CD14-positive monocyte (primary cell): Measurements from ENCODE around the gene MORN3. TPM values are rescaled to one million over a fixed set of nuclear protein-coding genes. Genes with fewer than 3 reads are reported as not detected.
"Not testable (repeated sequence)": the region's sequence is repeated elsewhere in the genome, so short reads cannot be mapped to it uniquely, and the experiment has no call there.

ENCODE experiments used
- DNase-seq, 3 donors: peaks; one replicate each; pipeline ENCODE4 v3.0.0-alpha.2; 2011 to 2022
- H2AFZ ChIP-seq: 2 replicates; pipeline ENCODE4 v1.6.0; 2012; ENCODE audit warnings: mild to moderate bottlenecking, low read depth, low read length, inconsistent platforms; ENCODE audit not compliant: insufficient read depth, poor library complexity, severe bottlenecking
- H3K27ac ChIP-seq, 2 donors: 1 replicate in 1 of 2; 2 replicates in 1 of 2; pipeline ENCODE4 v1.5.1; 2012 to 2013; ENCODE audit warnings: low read length in 2 of 2, control low read depth in 1 of 2, inconsistent platforms in 1 of 2, low read depth in 1 of 2, mild to moderate bottlenecking in 1 of 2
- H3K27me3 ChIP-seq, 2 donors: one replicate each; pipeline versions ENCODE4 v1.6.0 to v1.6.1; 2011 to 2013; ENCODE audit warnings: low read length in 2 of 2; ENCODE audit not compliant: control insufficient read depth in 2 of 2, insufficient read depth in 2 of 2
- H3K36me3 ChIP-seq, 2 donors: replicated peaks in 1 of 2; 1 replicate in 1 of 2; 2 replicates in 1 of 2; pipeline versions ENCODE4 v1.5.1 to v1.6.1; 2012 to 2013; ENCODE audit warnings: low read length in 2 of 2, control low read depth in 1 of 2, inconsistent platforms in 1 of 2, mild to moderate bottlenecking in 1 of 2; ENCODE audit not compliant: insufficient read depth in 2 of 2, control insufficient read depth in 1 of 2
- H3K4me1 ChIP-seq, 2 donors: 1 replicate in 1 of 2; 2 replicates in 1 of 2; pipeline versions ENCODE4 v1.5.1 to v1.6.1; 2012 to 2013; ENCODE audit warnings: low read length in 2 of 2, control low read depth in 1 of 2, inconsistent platforms in 1 of 2, mild to moderate bottlenecking in 1 of 2, moderate library complexity in 1 of 2; ENCODE audit not compliant: insufficient read depth in 2 of 2, control insufficient read depth in 1 of 2
- H3K4me2 ChIP-seq: replicated peaks from 2 replicates; pipeline ENCODE3; 2012; ENCODE audit warnings: low read length, moderate library complexity, mild to moderate bottlenecking; ENCODE audit not compliant: poor library complexity, severe bottlenecking; ENCODE audit errors: extremely low read depth
- H3K4me3 ChIP-seq, 3 experiments: fragments of 200-600 bp in 1 of 3; sonication (generic) in 1 of 3; replicated peaks in 1 of 3; 1 replicate in 2 of 3; 2 replicates in 1 of 3; pipeline ENCODE4 v1.5.1; 2011 to 2013; ENCODE audit warnings: low read length in 3 of 3, mild to moderate bottlenecking in 3 of 3, control low read depth in 2 of 3, low read depth in 2 of 3, inconsistent platforms in 1 of 3, moderate library complexity in 1 of 3
- H3K79me2 ChIP-seq: 2 replicates; pipeline ENCODE4 v1.6.0; 2012; ENCODE audit warnings: mild to moderate bottlenecking, control low read depth, inconsistent platforms, low read length, moderate library complexity; ENCODE audit not compliant: insufficient read depth
- H3K9ac ChIP-seq: 2 replicates; pipeline ENCODE4 v1.6.0; 2017; ENCODE audit warnings: low read length, mild to moderate bottlenecking; ENCODE audit not compliant: insufficient read depth, poor library complexity, severe bottlenecking
- H3K9me3 ChIP-seq, 2 donors: replicated peaks in 1 of 2; 1 replicate in 1 of 2; 2 replicates in 1 of 2; pipeline versions ENCODE4 v1.5.1 to v1.6.1; 2012 to 2013; ENCODE audit warnings: low read length in 2 of 2, control low read depth in 1 of 2; ENCODE audit not compliant: control insufficient read depth in 1 of 2, insufficient read depth in 1 of 2
- H4K20me1 ChIP-seq: 2 replicates; pipeline ENCODE4 v1.6.0; 2012; ENCODE audit warnings: mild to moderate bottlenecking, low read length, control low read depth, moderate library complexity; ENCODE audit not compliant: insufficient read depth
- H3K27ac Mint-ChIP-seq, 7 donors: one replicate each; pipeline ENCODE4 v1.8.0; 2020; ENCODE audit warnings: mild to moderate bottlenecking in 7 of 7, mixed read lengths in 7 of 7, moderate library complexity in 6 of 7, inconsistent platforms in 2 of 7
- H3K27me3 Mint-ChIP-seq, 3 donors: one replicate each; pipeline ENCODE4 v1.8.0; 2021 to 2022; ENCODE audit warnings: low read depth in 3 of 3, mild to moderate bottlenecking in 3 of 3, mixed read lengths in 3 of 3, moderate library complexity in 3 of 3, inconsistent platforms in 1 of 3
- H3K36me3 Mint-ChIP-seq, 2 donors: one replicate each; pipeline ENCODE4 v1.8.0; 2020; ENCODE audit warnings: mixed read lengths in 2 of 2, inconsistent platforms in 1 of 2, mild to moderate bottlenecking in 1 of 2
- H3K4me1 Mint-ChIP-seq: one replicate; pipeline ENCODE4 v1.8.0; 2020; ENCODE audit warnings: mild to moderate bottlenecking, mixed read lengths
- H3K4me3 Mint-ChIP-seq, 2 donors: one replicate each; pipeline ENCODE4 v1.8.0; 2020; ENCODE audit warnings: mild to moderate bottlenecking in 2 of 2, mixed read lengths in 2 of 2, moderate library complexity in 1 of 2
- H3K9me3 Mint-ChIP-seq, 7 donors: one replicate each; pipeline ENCODE4 v1.8.0; 2020 to 2022; ENCODE audit warnings: mixed read lengths in 7 of 7, mild to moderate bottlenecking in 6 of 7, moderate library complexity in 6 of 7, inconsistent platforms in 2 of 7
- CTCF ChIP-seq: fragments of 200-600 bp; IDR thresholded peaks from one replicate; pipeline ENCODE4 v1.8.0; 2022; ENCODE audit warnings: antibody characterized with exemption, mild to moderate bottlenecking
- WGBS: methylation state at CpG from one replicate; pipeline ENCODE4 v1.1.5; 2013; ENCODE audit warnings: missing lambda C conversion rate; ENCODE audit not compliant: insufficient coverage; 5-methylcytosine and 5-hydroxymethylcytosine counted together
- intact Hi-C, 2 donors: fragments of 100-400 bp; cut with micrococcal nuclease; formaldehyde crosslinking; loops; one replicate each; pipeline versions ENCODE4 v1.15.0 to v1.15.1; 2023
- polyA plus RNA-seq, 3 donors: library from polyadenylated mRNA; depleted of rRNA in 1 of 3; unstranded in 2 of 3; stranded (reverse) in 1 of 3; fragments of 300-500 nt in 2 of 3; fragments of >200 nt in 1 of 3; fragmentation: Illumina TruSeq in 2 of 3; gene quantifications; 1 replicate in 2 of 3; 2 replicates in 1 of 3; pipeline ENCODE4 v1.2.3, GENCODE V29; 2012 to 2021

The MORN3 gene
- polyA plus RNA-seq, 3 donors, result 0.17 TPM; not detected in 2

GRCh38 chr12:121702944-121703343 lies 33.5 kb upstream of the MORN3 start:
- no peaks in the 10 kb centered on the region for H3K36me3 Mint-ChIP-seq
- peaks cover 0 to 6% (median 2%) of the 10 kb centered on the region in 7 donors for H3K9me3 Mint-ChIP-seq
- no peaks in the 10 kb centered on the region for H3K9me3 ChIP-seq
- no peak for TF ChIP-seq CTCF
- no peaks in the 10 kb centered on the region for H4K20me1 ChIP-seq
- no peak overlapping the region for H3K27ac Mint-ChIP-seq
- H3K27me3 ChIP-seq, result no peaks in the 10 kb centered on the region
- H3K36me3 ChIP-seq, result no peaks in the 10 kb centered on the region
- H3K27me3 Mint-ChIP-seq, result peaks cover 2 to 12% (median 7%) of the 10 kb centered on the region in 3 donors
- H3K27ac ChIP-seq, result no peak overlapping the region
- intact Hi-C loops, result no loop called here
- 94% methylated on average over 6 of the region's 6 CpGs for WGBS
- H3K4me3 Mint-ChIP-seq, result no peak overlapping the region
- H3K9ac ChIP-seq, result no peak overlapping the region
- H3K4me1 Mint-ChIP-seq, result peaks cover 1% of the 10 kb centered on the region
- H3K4me2 ChIP-seq, result no peak overlapping the region
- no peak overlapping the region for H2AFZ ChIP-seq
- no peak overlapping the region for H3K4me3 ChIP-seq
- DNase-seq, result no peak
- H3K79me2 ChIP-seq, result no peaks in the 10 kb centered on the region
- H3K4me1 ChIP-seq, result no peaks in the 10 kb centered on the region

GRCh38 chr12:121701667-121702277 lies 32.3 kb upstream of the MORN3 start:
- H3K9me3 Mint-ChIP-seq, result peaks cover 0 to 6% (median 2%) of the 10 kb centered on the region in 7 donors

GRCh38 chr12:121697861-121698260 lies 28.4 kb upstream of the MORN3 start:
- H3K36me3 Mint-ChIP-seq, H3K27ac Mint-ChIP-seq, H3K4me1 ChIP-seq, H3K79me2 ChIP-seq, DNase-seq, H2AFZ ChIP-seq, H3K9me3 ChIP-seq, H3K27ac ChIP-seq, H3K36me3 ChIP-seq, H3K4me3 Mint-ChIP-seq, H3K4me2 ChIP-seq, H3K27me3 ChIP-seq, H3K9ac ChIP-seq, H3K27me3 Mint-ChIP-seq, H3K9me3 Mint-ChIP-seq, H3K4me1 Mint-ChIP-seq, H3K4me3 ChIP-seq, H4K20me1 ChIP-seq: not testable (repeated sequence)
- WGBS, result 96% methylated on average over 3 of the region's 6 CpGs
- intact Hi-C loops, result loop anchor here (1.0 to 5.0 kb wide), 3 partner anchors 75 to 94 kb away; partner anchors contain the start of gene RHOF (in 1 of the 2)

More at GRCh38 chr12:121701667-121702277, 32.3 kb upstream of the MORN3 start:
- DNase-seq, result no peak
- H3K4me3 ChIP-seq, result no peak overlapping the region
- H3K9ac ChIP-seq, result no peak overlapping the region
- 86% methylated on average over 2 of the region's 3 CpGs for WGBS
- H3K27ac ChIP-seq, result no peak overlapping the region
- peaks cover 1% of the 10 kb centered on the region for H3K4me1 Mint-ChIP-seq
- peaks cover 0 to 3% of the 10 kb centered on the region in 2 donors for H3K4me1 ChIP-seq
- no peaks in the 10 kb centered on the region for H4K20me1 ChIP-seq
- no peaks in the 10 kb centered on the region for H3K79me2 ChIP-seq
- no peak overlapping the region for H3K4me3 Mint-ChIP-seq
- no peak overlapping the region for H3K4me2 ChIP-seq
- no peaks in the 10 kb centered on the region for H3K36me3 Mint-ChIP-seq
- H3K9me3 ChIP-seq, result no peaks in the 10 kb centered on the region
- no peak overlapping the region for H3K27ac Mint-ChIP-seq
- H2AFZ ChIP-seq, result no peak overlapping the region
- H3K27me3 ChIP-seq, result no peaks in the 10 kb centered on the region
- no peak for TF ChIP-seq CTCF
- intact Hi-C loops, result no loop called here
- no peaks in the 10 kb centered on the region for H3K36me3 ChIP-seq
- H3K27me3 Mint-ChIP-seq, result peaks cover 2 to 12% (median 2%) of the 10 kb centered on the region in 3 donors
